Temporal lobe (tissue), 2 donors: ENCODE results near the gene ANKRD36C. TPM values are rescaled to one million over a fixed set of nuclear protein-coding genes. Genes with fewer than 3 reads are reported as not detected.

Experiments
- small RNA-seq: library from RNA; depleted of rRNA; stranded (forward); fragments of <200 nt; gene quantifications from one replicate; pipeline ENCODE3, GENCODE V24; 2014; ENCODE audit warnings: low replicate concordance
- total RNA-seq: library from RNA; depleted of rRNA; stranded (reverse); fragments of >200 nt; gene quantifications from one replicate; pipeline ENCODE4 v1.2.3, GENCODE V29; 2014

ANKRD36C gene
- total RNA-seq, 1 donor from 2014 or later = 169 TPM

Small RNA genes within 50 kb of the gene (small RNA-seq; reads per million reads assigned to genes)
- not detected for gene RN7SL210P

Other genes starting within 250 kb of the ANKRD36C start
- gene GPAT2, start 43.1 kb upstream of the ANKRD36C start, total RNA-seq = 0.49 TPM
- not detected for gene ADRA2B, start 124.7 kb upstream of the ANKRD36C start, total RNA-seq
- not detected for gene ASTL, start 146.7 kb upstream of the ANKRD36C start, total RNA-seq
- 4.2 TPM for gene DUSP2, start 153.6 kb upstream of the ANKRD36C start, total RNA-seq
- 115 TPM for gene STARD7, start 217.0 kb upstream of the ANKRD36C start, total RNA-seq